ENCODE measurements around the gene CCNI. TPM values are rescaled to one million over a fixed set of nuclear protein-coding genes. Genes with fewer than 3 reads are reported as not detected.

CCNI gene
- total and polyA plus RNA-seq, 8 donors: 257 to 389 (median 343) TPM

DNA sequence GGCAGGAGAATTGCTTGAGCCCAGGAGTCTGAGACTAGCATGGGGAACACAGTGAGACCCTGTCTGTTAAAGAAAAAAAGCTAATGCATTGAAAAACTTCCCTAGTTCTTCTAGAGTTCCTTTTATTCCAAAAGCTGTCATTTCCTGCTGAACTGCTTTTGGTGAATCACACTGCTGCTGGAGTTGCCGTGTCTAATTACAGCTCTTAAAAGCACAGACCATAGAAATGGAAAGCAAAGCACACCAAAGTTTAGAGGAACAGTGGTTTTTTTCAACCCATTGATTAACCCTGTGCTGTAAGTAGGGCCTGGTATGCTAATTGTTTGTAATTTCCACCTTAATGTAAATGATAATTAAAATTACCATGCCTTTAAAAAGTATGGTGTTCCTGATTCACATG lies 73.9 kb downstream of the CCNI start:
- ATAC-seq: peak; percentile 69
- intact Hi-C loops (cut with DNase I): no loop called here
- TF ChIP-seq, protein P1, sequence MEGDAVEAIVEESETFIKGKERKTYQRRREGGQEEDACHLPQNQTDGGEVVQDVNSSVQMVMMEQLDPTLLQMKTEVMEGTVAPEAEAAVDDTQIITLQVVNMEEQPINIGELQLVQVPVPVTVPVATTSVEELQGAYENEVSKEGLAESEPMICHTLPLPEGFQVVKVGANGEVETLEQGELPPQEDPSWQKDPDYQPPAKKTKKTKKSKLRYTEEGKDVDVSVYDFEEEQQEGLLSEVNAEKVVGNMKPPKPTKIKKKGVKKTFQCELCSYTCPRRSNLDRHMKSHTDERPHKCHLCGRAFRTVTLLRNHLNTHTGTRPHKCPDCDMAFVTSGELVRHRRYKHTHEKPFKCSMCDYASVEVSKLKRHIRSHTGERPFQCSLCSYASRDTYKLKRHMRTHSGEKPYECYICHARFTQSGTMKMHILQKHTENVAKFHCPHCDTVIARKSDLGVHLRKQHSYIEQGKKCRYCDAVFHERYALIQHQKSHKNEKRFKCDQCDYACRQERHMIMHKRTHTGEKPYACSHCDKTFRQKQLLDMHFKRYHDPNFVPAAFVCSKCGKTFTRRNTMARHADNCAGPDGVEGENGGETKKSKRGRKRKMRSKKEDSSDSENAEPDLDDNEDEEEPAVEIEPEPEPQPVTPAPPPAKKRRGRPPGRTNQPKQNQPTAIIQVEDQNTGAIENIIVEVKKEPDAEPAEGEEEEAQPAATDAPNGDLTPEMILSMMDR (IDR thresholded peaks at IDR 0.05): no peak
- Histone ChIP-seq H3K4me3 (no peak overlapping the region), H3K27me3 (no peaks in the 10 kb centered on the region), H3K4me1 (peaks cover 17 to 26% of the 10 kb centered on the region in 2 donors), H3K36me3 (peaks cover 0 to 29% of the 10 kb centered on the region in 2 donors), H3K9me3 (no peaks in the 10 kb centered on the region), H3K27ac (peak overlapping the region; percentile 37 to 46)
- DNase-seq: no peak

DNA sequence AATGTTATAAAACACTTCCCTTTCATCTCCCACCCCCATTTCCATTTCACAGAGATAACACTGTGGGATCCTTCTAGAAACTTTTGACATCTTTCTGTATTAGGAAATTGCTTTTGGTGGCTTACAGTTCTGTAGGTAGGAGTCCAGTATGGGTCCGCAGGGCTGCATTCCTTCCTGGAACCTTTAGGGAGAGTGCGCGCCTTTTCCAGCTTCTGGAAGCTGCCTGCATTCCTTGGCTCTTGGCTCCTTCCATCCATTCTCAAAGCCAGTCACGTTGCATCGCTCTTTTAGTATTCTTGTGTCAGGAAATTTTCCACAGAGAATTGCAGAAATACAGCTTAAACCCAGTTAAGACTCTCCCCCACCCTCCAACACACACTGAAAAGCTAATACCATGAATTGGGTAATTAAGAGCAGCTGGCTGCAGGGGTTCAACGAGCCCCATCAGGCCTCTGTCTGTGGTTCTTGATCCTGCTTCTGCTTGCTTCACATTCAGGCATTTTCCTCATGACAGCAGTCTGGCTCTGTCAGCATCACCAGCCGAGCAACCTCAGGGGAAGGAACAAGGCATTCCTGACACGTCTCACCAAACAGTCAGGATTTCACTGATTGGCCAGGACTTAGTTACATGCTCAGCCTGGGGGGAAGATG lies 77.4 kb downstream of the CCNI start:
- no peaks in the 10 kb centered on the region for H3K9me3 ChIP-seq
- H3K4me1 ChIP-seq: peaks cover 14 to 22% of the 10 kb centered on the region in 2 donors
- H3K36me3 ChIP-seq: peaks cover 0 to 29% of the 10 kb centered on the region in 2 donors
- DNase-seq: no peak
- no peaks in the 10 kb centered on the region for H3K27me3 ChIP-seq
- no peak overlapping the region for H3K4me3 ChIP-seq
- no peak overlapping the region for H3K27ac ChIP-seq
- TF ChIP-seq, protein P1 (IDR thresholded peaks at IDR 0.05): no peak
- intact Hi-C loops (cut with DNase I): no loop called here
- ATAC-seq: no peak

DNA sequence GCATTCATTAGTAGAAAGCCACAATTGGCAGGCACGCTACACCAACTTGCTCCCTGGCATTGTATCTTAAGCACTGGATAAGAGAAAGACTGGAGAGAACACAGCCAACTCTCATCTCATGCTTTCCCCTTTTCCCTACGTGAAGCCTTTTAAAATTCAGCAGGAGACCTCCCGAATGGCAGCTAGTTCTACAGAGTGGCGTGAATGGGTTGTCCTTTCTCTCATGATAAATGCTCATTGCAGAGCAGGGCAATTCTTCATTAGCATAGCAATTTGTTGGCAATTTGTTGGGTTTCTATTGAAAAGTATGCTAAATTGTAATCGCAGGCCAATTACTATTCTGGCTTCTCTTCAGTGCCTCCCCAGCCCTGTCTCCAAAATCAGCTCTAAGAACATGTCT lies 78.3 kb downstream of the CCNI start:
- Histone ChIP-seq H3K27me3 (no peaks in the 10 kb centered on the region), H3K4me1 (peaks cover 11 to 15% of the 10 kb centered on the region in 2 donors), H3K36me3 (peaks cover 0 to 29% of the 10 kb centered on the region in 2 donors), H3K9me3 (no peaks in the 10 kb centered on the region), H3K4me3 (no peak overlapping the region), H3K27ac (no peak overlapping the region)
- TF ChIP-seq, protein P1 (IDR thresholded peaks at IDR 0.05): no peak
- DNase-seq: no peak
- ATAC-seq: no peak
- intact Hi-C loops (cut with DNase I): no loop called here

Other genes with a start within 250 kb of the CCNI start
- gene SOWAHB, start 177.8 kb downstream of the CCNI start, total RNA-seq: 1 to 10 TPM; 2.5 to 6.3 TPM
- gene SOWAHB, start 177.8 kb downstream of the CCNI start, polyA plus RNA-seq (ENCODE audit: insufficient read length in 6 of 6): 1 to 10 TPM; 2.6 to 3.5 (median 2.8) TPM
- gene SEPTIN11, start 126.2 kb downstream of the CCNI start, total RNA-seq: 100 to 1,000 TPM; 138 to 162 TPM
- gene SEPTIN11, start 126.2 kb downstream of the CCNI start, polyA plus RNA-seq (ENCODE audit: insufficient read length in 6 of 6): 100 to 1,000 TPM; 134 to 169 (median 159) TPM
- gene CCNG2, start 81.2 kb upstream of the CCNI start, total RNA-seq: 10 to 100 TPM; 31.6 to 45.4 TPM
- gene CCNG2, start 81.2 kb upstream of the CCNI start, polyA plus RNA-seq (ENCODE audit: insufficient read length in 6 of 6): 100 to 1,000 TPM in 5 of 6 donors, 10 to 100 TPM in 1; 87.9 to 136 (median 111) TPM

Measured in left lung (tissue), 10 donors.